A673 (cell line): ENCODE data around the gene RNU5D-1.

Source experiments
- CTCF ChIP-seq: fragments of 300-800, 200-600 bp; sonication (generic); conservative IDR thresholded peaks from 2 replicates; pipeline ENCODE4 v1.5.1; 2017; ENCODE audit warnings: low read depth, mild to moderate bottlenecking, antibody characterized with exemption, low read length, moderate library complexity, mixed read lengths
- EZH2 ChIP-seq: fragments of 200-600 bp; sonication (generic); IDR thresholded peaks from 2 replicates; pipeline ENCODE4 v1.6.1; 2017; ENCODE audit warnings: borderline replicate concordance, low read depth, mild to moderate bottlenecking, mixed read lengths, antibody characterized with exemption, low read length; ENCODE audit not compliant: poor library complexity, severe bottlenecking

DNA sequence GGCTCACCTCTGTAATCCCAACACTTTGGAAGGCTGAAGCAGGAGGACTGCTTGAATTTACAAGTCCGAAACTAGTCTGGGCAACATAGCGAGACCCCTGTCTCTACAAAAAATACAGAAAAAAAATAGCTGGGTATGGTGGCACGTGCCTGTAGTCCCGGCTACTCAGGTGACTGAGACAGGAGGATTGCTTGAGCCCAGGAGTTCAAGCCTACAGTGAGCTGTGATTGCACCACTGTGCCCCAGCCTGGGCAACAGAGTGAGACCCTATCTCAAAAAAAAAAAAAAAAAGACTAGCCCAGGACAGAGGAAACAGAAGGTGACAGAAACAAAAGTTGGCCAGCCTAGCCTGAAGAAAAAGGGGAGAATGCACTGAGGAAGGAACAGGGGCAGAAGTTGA lies 35.3 kb downstream of the RNU5D-1 start:
- no peak for TF ChIP-seq CTCF
- no peak for TF ChIP-seq EZH2
